T-cell (primary cell): ENCODE measurements around the gene MAP2K1. TPM values are rescaled to one million over a fixed set of nuclear protein-coding genes. Genes with fewer than 3 reads are reported as not detected.
"Not testable (repeated sequence)": the region's sequence is repeated elsewhere in the genome, so short reads cannot be mapped to it uniquely, and the experiment has no call there.

Source experiments
- ATAC-seq, 4 experiments: fragments of 200-7000 bp in 3 of 4; fragments of 150-1000 bp in 1 of 4; cut with Tn5 transposase; replicated peaks in 1 of 4; 1 replicate in 3 of 4; 2 replicates in 1 of 4; pipeline ENCODE4 v1.10.0; 2021; ENCODE audit warnings: moderate library complexity in 3 of 4, mild to moderate bottlenecking in 2 of 4, moderate number of reproducible peaks in 1 of 4
- CTCF ChIA-PET, 2 donors: fragments of 300-600 bp; sonication (Branson Sonifier 250); formaldehyde crosslinking; loops; one replicate each; lab custom pipeline; 2022; ENCODE audit warnings: antibody characterized with exemption in 2 of 2; lab: Charles Lee
- POLR2A ChIA-PET, 2 donors: fragments of 300-600 bp; sonication (Branson Sonifier 250); formaldehyde crosslinking; loops; one replicate each; lab custom pipeline; 2022; ENCODE audit warnings: antibody characterized with exemption in 2 of 2; lab: Charles Lee
- DNase-seq, 35 experiments: peaks; one replicate each; pipeline versions ENCODE4 v3.0.0 to v3.0.0-alpha.2; 2013 to 2023
- H3K27ac ChIP-seq: one replicate; pipeline ENCODE4 v1.5.1; 2013; ENCODE audit warnings: low read length
- H3K27me3 ChIP-seq, 2 experiments: replicated peaks in 1 of 2; 1 replicate in 1 of 2; 2 replicates in 1 of 2; pipeline versions ENCODE4 v1.6.1 to v1.7.0; 2013; ENCODE audit warnings: low read length in 1 of 2, mixed read lengths in 1 of 2; ENCODE audit not compliant: control insufficient read depth in 2 of 2, insufficient read depth in 2 of 2; ENCODE audit errors: extremely low read depth in 1 of 2
- H3K36me3 ChIP-seq, 2 donors: 1 replicate in 1 of 2; 2 replicates in 1 of 2; pipeline versions ENCODE4 v1.6.1 to v1.7.0; 2013; ENCODE audit warnings: low read length in 1 of 2; ENCODE audit not compliant: control insufficient read depth in 2 of 2, insufficient read depth in 1 of 2; ENCODE audit errors: extremely low read depth in 1 of 2
- H3K4me1 ChIP-seq, 2 experiments: 1 replicate in 1 of 2; 2 replicates in 1 of 2; pipeline versions ENCODE4 v1.6.1 to v1.7.0; 2013; ENCODE audit warnings: low read length in 2 of 2, mixed read lengths in 1 of 2; ENCODE audit not compliant: insufficient read depth in 2 of 2, control insufficient read depth in 1 of 2; ENCODE audit errors: extremely low read depth in 1 of 2
- H3K4me3 ChIP-seq, 2 donors: 1 replicate in 1 of 2; 2 replicates in 1 of 2; pipeline versions ENCODE4 v1.5.1 to v1.7.0; 2013; ENCODE audit warnings: mild to moderate bottlenecking in 2 of 2, low read length in 1 of 2, moderate library complexity in 1 of 2; ENCODE audit not compliant: control insufficient read depth in 1 of 2; ENCODE audit errors: extremely low read depth in 1 of 2
- H3K9me3 ChIP-seq: 2 replicates; pipeline ENCODE4 v1.7.0; 2013
- H3K27ac Mint-ChIP-seq, 2 donors: one replicate each; pipeline ENCODE4 v1.8.0; 2020 to 2021; ENCODE audit warnings: mild to moderate bottlenecking in 2 of 2, mixed read lengths in 2 of 2
- H3K27me3 Mint-ChIP-seq, 2 donors: one replicate each; pipeline ENCODE4 v1.8.0; 2021 to 2022; ENCODE audit warnings: mixed read lengths in 2 of 2
- H3K36me3 Mint-ChIP-seq: one replicate; pipeline ENCODE4 v1.8.0; 2021; ENCODE audit warnings: mixed read lengths
- H3K4me1 Mint-ChIP-seq, 3 donors: one replicate each; pipeline ENCODE4 v1.8.0; 2020 to 2022; ENCODE audit warnings: mixed read lengths in 3 of 3, mild to moderate bottlenecking in 1 of 3
- H3K4me3 Mint-ChIP-seq, 3 donors: one replicate each; pipeline ENCODE4 v1.8.0; 2020 to 2022; ENCODE audit warnings: mild to moderate bottlenecking in 3 of 3, mixed read lengths in 3 of 3, moderate library complexity in 3 of 3
- H3K9me3 Mint-ChIP-seq, 3 donors: one replicate each; pipeline ENCODE4 v1.8.0; 2020 to 2022; ENCODE audit warnings: mixed read lengths in 3 of 3
- WGBS: methylation state at CpG from one replicate; pipeline ENCODE4 v1.1.5; 2013; ENCODE audit warnings: missing lambda C conversion rate; ENCODE audit not compliant: insufficient coverage; 5-methylcytosine and 5-hydroxymethylcytosine counted together
- total RNA-seq, 35 experiments: library from RNA in 6 of 35; stranded (reverse) in 6 of 35; fragments of 120-200 nt in 1 of 35; gene quantifications; one replicate each; pipeline versions ENCODE4 v1.2.1 to v1.2.4 and lab custom pipeline; 2013 to 2026

The MAP2K1 gene
- total RNA-seq, 5 donors from 2014 or later (not counting 1 experiment from before 2014, with no cell fraction given) = 38.7 to 62.8 (median 49.4) TPM

DNA sequence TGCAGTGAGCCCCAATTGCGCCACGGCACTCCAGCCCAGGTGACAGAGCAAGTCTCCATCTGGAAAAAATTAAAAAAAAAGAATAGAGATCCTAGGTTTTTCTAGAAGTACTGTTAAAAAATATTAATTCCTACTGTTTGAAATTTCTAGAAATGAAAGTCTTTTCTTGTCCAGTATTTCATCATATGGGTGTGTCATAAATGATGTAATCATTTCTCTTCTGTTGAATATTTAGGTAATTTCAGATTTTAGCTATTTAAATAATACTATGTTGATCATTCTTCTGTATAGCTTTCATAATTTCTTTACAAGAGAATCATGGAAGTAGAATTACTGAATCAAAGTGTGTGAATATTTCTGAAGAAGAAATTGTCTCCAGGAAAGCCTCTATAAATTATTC, 5.3 kb upstream of the MAP2K1 start:
- H3K9me3 Mint-ChIP-seq, H3K36me3 Mint-ChIP-seq, H3K27me3 Mint-ChIP-seq, CTCF ChIA-PET, H3K4me3 ChIP-seq, ATAC-seq, H3K27ac ChIP-seq, H3K4me1 ChIP-seq, H3K9me3 ChIP-seq, H3K36me3 ChIP-seq, H3K27me3 ChIP-seq, DNase-seq, H3K4me3 Mint-ChIP-seq, H3K27ac Mint-ChIP-seq: not testable (repeated sequence)
- no CpG with 5 or more reads among the region's 2 CpGs for WGBS
- H3K4me1 Mint-ChIP-seq = peaks cover 14 to 17% (median 15%) of the 10 kb centered on the region in 3 donors
- POLR2A ChIA-PET = interaction anchor here in 1 of 2 donors (0.6 to 1.0 kb wide), 2 partner anchors 24 to 43 kb away, joined by 3 to 11 read pairs; no protein-coding TSS in a partner anchor

DNA sequence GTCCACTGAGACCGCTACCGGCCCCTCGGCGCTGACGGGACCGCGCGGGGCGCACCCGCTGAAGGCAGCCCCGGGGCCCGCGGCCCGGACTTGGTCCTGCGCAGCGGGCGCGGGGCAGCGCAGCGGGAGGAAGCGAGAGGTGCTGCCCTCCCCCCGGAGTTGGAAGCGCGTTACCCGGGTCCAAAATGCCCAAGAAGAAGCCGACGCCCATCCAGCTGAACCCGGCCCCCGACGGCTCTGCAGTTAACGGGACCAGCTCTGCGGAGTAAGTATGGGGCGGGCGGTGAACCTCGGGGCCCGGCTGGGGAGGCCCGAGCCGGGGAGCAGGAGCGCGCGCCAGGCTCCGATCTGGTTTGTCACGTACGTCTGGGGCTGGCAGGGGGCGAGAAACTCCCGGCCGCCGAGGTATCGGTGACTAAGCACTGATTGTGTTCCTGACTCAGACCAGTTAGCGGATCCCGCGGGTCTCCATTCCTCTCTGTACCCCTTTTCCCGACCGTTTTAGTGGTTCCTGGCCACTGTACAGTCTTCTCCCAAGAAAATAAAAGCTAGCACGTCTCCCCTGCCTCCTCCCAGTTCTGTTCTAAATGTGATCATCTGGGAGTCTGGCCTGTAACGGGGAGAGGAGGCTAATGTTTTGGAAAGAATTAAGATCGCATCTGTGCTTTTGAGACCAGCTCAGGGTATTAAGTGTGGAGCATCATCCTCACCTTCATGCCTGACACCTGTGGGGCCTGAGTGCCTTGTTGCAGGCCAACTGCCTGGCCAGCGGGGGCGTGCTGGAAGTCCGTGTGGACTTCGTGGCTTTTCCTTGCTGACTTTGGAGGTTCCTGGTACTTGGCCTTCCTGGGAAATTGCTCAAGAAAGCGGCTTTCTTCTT, 691 bp downstream of the MAP2K1 start:
- Histone ChIP-seq H3K9me3 (no peaks in the 10 kb centered on the region), H3K36me3 (no peaks in the 10 kb centered on the region), H3K4me3 (peak overlapping the region; percentile 88 to 91), H3K4me1 (peaks cover 33 to 55% of the 10 kb centered on the region in 2 experiments), H3K27ac (peak overlapping the region; percentile 62), H3K27me3 (no peaks in the 10 kb centered on the region)
- ATAC-seq (peak; percentile 28 to 54 (median 50)), DNase-seq (peak; percentile 13 to 76 (median 53))
- Mint-ChIP-seq H3K4me3 (peak overlapping the region; percentile 87 to 93 (median 92)), H3K4me1 (peaks cover 58 to 66% (median 65%) of the 10 kb centered on the region in 3 donors), H3K9me3 (no peaks in the 10 kb centered on the region), H3K27ac (peak overlapping the region; percentile 92 to 94), H3K36me3 (peaks cover 10% of the 10 kb centered on the region), H3K27me3 (no peaks in the 10 kb centered on the region)
- ChIA-PET POLR2A (interaction anchor here (0.6 to 1.7 kb wide), 8 partner anchors 9 to 1123 kb away, joined by 3 to 8 read pairs (median 3); no protein-coding TSS in a partner anchor), CTCF (interaction anchor here (0.6 to 2.8 kb wide), 7 partner anchors 8 to 118 kb away, joined by 3 to 40 read pairs (median 5); partner anchors contain the start of genes SNAPC5 (in 1 of the 2) and ZWILCH (in 1 of the 2))
- 1% methylated on average over 59 of the region's 62 CpGs for WGBS

DNA sequence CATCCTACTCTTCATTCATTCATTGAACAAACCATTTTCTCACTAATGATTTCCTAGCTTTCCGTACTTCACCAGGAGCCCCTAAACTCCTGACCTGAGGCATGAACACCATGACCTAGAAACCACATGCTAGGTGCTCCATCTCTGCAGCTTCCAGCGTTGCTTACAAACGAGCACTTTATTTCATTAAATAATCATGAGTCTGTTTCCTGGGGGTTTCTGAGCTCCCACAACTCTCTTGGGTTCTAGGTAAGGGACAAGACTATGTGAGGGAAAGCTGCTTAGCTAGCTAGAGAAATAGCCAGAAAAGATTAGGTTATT, 1.3 kb downstream of the MAP2K1 start:
- H3K4me1 Mint-ChIP-seq = peaks cover 61 to 71% (median 70%) of the 10 kb centered on the region in 3 donors
- no peak for ATAC-seq
- peak overlapping the region; percentile 87 to 93 (median 92) for H3K4me3 Mint-ChIP-seq
- H3K27ac ChIP-seq = peak overlapping the region; percentile 62
- 33% methylated on average over 1 of the region's 3 CpGs for WGBS
- H3K9me3 Mint-ChIP-seq = no peaks in the 10 kb centered on the region
- peaks cover 10% of the 10 kb centered on the region for H3K36me3 Mint-ChIP-seq
- no peaks in the 10 kb centered on the region for H3K9me3 ChIP-seq
- H3K27me3 Mint-ChIP-seq = no peaks in the 10 kb centered on the region
- no peak for DNase-seq
- H3K36me3 ChIP-seq = no peaks in the 10 kb centered on the region
- ChIA-PET POLR2A (interaction anchor here in 1 of 2 donors (0.7 kb wide), 1 partner anchor 51 kb away, joined by 3 read pairs; no protein-coding TSS in a partner anchor), CTCF (interaction anchor here in 1 of 2 donors (1.2 to 2.8 kb wide), 4 partner anchors 16 to 118 kb away, joined by 4 to 40 read pairs (median 5); partner anchors contain the start of genes SNAPC5 and ZWILCH)
- H3K4me3 ChIP-seq = peak overlapping the region; percentile 88 to 91
- peak overlapping the region; percentile 92 to 94 for H3K27ac Mint-ChIP-seq
- no peaks in the 10 kb centered on the region for H3K27me3 ChIP-seq
- peaks cover 33 to 59% of the 10 kb centered on the region in 2 experiments for H3K4me1 ChIP-seq

DNA sequence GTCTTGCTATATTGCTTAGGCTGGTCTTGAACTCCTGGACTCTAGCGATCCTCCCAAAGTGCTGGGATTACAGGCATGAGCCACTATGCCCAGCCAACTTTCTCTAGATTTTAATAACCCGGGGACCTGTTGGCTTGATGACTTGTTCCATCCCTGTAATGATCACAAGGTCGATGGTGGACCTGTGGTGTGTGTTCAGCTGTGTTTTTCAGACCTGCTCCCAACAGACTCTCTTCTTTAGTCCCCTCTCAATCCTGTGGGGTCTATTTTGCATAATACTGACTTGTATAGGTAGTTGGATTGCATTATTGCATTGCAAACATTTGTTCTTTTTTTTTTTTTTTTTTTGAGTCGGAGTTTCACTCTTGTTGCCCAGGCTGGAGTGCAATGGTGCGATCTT, 1.9 kb downstream of the MAP2K1 start:
- H3K4me3 ChIP-seq = peak overlapping the region in 1 of 2 donors; percentile 25
- CTCF ChIA-PET = interaction anchor here in 1 of 2 donors (1.0 to 2.8 kb wide), 5 partner anchors 15 to 117 kb away, joined by 4 to 40 read pairs (median 5); partner anchors contain the start of genes SNAPC5 and ZWILCH
- POLR2A ChIA-PET = no interaction called here
- Mint-ChIP-seq H3K4me1 (peaks cover 66 to 76% (median 74%) of the 10 kb centered on the region in 3 donors), H3K27ac (peak overlapping the region; percentile 60 to 94), H3K27me3 (no peaks in the 10 kb centered on the region), H3K9me3 (peaks cover 0 to under 1% (median 0%) of the 10 kb centered on the region in 3 donors), H3K4me3 (peak overlapping the region; percentile 87 to 93 (median 92)), H3K36me3 (peaks cover 12% of the 10 kb centered on the region)
- no peaks in the 10 kb centered on the region for H3K9me3 ChIP-seq
- peaks cover 0 to 3% of the 10 kb centered on the region in 2 donors for H3K36me3 ChIP-seq
- no peak for DNase-seq
- ATAC-seq = no peak
- H3K27me3 ChIP-seq = no peaks in the 10 kb centered on the region
- no CpG with 5 or more reads among the region's 5 CpGs for WGBS
- no peak overlapping the region for H3K27ac ChIP-seq
- H3K4me1 ChIP-seq = peaks cover 33 to 65% of the 10 kb centered on the region in 2 experiments

DNA sequence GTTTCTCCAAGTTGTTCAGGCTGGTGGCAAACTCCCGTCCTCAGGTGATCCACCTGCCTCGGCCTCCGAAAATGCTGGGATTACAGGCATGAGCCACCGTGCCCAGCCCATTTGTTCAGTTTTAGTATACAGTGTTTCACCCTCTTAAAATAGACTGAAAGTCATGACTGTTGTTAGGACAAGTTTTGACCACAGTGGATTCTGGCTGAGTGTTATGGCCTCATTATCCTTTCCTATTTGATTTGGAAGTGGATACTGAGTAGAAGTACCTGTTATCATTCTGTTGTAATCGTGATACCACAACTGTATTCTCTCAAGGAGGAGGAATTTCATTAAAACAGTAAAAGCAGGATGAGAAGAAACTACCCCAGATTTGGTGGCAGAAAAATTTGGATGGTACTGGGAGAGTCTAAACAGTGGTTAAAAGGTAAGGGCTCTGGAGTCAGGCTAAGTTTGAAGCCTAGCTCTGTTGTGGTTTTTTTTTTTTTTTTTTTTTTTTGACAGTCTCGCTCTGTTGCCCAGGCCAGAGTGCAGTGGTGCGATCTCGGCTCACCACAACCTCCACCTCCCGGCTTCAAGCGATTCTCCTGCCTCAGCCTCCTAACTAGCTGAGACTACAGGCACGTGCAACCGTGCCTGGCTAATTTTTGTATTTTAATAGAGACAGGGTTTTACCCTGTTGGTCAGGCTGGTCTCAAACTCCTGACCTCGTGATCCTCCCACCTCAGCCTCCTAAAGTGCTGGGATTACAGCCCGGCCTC, 2.6 kb downstream of the MAP2K1 start:
- H3K4me1 ChIP-seq = peaks cover 36 to 71% of the 10 kb centered on the region in 2 experiments
- Mint-ChIP-seq H3K27ac (peak overlapping the region; percentile 94 to 97), H3K4me3 (peak overlapping the region; percentile 87 to 93 (median 92)), H3K27me3 (no peaks in the 10 kb centered on the region), H3K4me1 (peaks cover 72 to 83% (median 81%) of the 10 kb centered on the region in 3 donors), H3K36me3 (peaks cover 16% of the 10 kb centered on the region), H3K9me3 (peaks cover 0 to 5% (median 0%) of the 10 kb centered on the region in 3 donors)
- no peaks in the 10 kb centered on the region for H3K9me3 ChIP-seq
- peak overlapping the region; percentile 66 for H3K27ac ChIP-seq
- CTCF ChIA-PET = interaction anchor here in 1 of 2 donors (0.6 to 1.0 kb wide), 3 partner anchors 14 to 98 kb away, joined by 5 to 6 read pairs (median 5); no protein-coding TSS in a partner anchor
- DNase-seq (peak in 4 of 35 experiments; percentile 8 to 18 (median 12)), ATAC-seq (no peak)
- no peaks in the 10 kb centered on the region for H3K27me3 ChIP-seq
- peak overlapping the region in 1 of 2 donors; percentile 27 for H3K4me3 ChIP-seq
- H3K36me3 ChIP-seq = peaks cover 0 to 3% of the 10 kb centered on the region in 2 donors
- POLR2A ChIA-PET = interaction anchor here (0.6 kb wide), 3 partner anchors 43 to 109 kb away, joined by 3 to 9 read pairs (median 3); partner anchors contain the start of gene SNAPC5 (in 1 of the 2)
- 100% methylated on average over 1 of the region's 14 CpGs for WGBS
